HL-60/S4 treated with retinoic acid at 250 ng/mL for 4 days and 3 days (cell line): ENCODE data around the gene ADAMTSL4.

Experiments used
- in situ Hi-C: fragments of 300-500 bp; cut with MboI; formaldehyde crosslinking; loops from 2 replicates; pipeline ENCODE4 v1.7.0; 2022; ENCODE audit warnings: low sequenced_read_pairs

ADAMTSL4 gene

DNA sequence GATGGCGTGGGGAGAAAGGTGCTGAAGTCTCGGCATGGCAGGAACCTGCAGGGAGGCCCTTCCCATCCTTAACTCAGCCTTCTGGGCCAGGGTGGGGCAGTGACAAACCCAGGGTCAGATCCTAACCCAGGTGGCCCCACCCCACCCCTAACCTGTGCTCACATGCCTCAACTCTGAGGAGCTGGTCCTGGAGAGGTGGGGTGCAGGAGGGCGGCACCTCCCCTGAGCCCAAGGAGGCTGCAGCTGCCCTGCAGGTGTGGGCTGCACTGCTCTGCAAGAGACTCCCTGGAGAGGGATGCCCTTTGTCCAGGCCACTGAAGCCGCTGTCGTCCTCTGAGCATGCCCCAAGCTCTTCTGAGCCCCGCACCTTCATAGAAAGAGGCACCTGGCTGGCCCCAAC, 15.2 kb upstream of the ADAMTSL4 start:
- in situ Hi-C loops: no loop called here

DNA sequence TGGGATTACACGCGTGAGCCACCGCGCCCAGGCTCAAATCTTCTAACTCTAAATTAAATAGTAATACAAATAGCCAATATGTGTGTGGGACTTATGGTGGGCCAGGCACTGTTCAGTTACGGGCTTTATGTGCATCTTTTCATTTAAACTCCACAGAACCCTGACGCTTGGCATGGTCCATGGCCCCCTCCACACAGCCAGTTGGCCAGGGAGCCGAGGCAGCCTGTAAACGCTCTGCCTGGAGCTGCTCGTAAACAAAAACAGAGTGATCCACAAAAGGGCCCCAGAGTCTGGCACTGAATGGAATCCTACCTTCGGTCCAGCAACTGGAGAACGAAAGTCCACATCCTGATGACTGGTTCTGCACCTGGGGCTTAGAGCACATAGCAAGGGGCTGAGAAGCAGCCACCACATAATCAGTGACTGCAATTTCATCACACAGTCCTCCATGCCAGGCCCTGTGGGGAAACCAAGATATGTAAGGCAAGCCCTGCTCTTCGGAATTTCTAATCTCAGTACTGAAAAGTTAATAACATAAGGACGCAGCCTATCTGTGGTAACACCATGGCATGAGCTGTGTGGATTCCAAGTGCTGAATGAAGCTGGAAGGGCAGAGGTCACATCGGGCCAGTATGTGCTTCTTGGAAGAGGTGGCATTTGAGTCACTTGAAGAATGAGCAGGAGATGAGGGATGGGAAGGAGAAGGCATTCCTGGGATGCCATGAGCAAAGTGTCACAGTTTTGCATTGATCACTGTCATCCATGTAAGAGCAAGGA, 13.5 kb upstream of the ADAMTSL4 start:
- in situ Hi-C loops: no loop called here

DNA sequence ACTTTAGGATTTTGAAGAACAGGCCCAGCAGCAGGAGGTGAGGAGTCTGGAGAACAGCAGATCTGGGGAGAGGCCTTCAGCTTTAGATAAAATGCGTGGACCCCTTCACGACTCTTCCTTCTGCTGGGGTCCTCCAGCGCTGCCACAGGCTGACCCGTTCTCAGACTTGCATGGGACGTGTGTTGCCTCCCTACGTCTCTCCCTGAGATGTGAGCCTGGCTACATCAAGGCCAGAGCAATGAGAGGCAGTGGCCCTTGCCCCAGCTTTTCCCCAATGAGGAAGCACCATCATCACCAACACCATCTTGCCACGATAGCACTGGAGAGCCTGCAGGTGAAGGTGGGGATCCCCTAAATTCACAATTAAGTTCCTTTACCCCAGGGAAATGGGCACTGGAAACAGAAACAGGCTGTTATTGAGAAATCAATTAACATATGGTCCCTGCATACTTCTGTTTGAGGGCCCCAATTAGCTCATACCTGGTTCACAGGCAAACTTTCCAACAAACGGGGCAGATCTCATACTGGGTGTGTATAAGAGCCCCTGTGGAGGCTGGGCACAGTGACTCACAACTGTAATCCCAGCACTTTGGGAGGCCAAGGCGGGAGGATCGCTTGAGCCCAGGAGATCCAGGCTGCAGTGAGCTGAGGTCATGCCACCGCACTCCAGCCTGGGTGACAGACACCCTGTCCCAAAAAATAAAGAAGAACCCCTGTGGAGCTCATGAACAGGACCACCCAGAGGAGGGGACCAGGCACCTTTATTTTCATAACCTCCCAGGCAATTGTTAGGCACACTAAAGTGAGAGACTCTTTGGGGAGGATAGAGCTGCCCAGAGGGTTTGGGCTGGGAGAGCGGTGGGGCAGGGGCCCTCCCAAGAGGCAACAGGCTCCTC, 12.1 kb upstream of the ADAMTSL4 start:
- in situ Hi-C loops: no loop called here

DNA sequence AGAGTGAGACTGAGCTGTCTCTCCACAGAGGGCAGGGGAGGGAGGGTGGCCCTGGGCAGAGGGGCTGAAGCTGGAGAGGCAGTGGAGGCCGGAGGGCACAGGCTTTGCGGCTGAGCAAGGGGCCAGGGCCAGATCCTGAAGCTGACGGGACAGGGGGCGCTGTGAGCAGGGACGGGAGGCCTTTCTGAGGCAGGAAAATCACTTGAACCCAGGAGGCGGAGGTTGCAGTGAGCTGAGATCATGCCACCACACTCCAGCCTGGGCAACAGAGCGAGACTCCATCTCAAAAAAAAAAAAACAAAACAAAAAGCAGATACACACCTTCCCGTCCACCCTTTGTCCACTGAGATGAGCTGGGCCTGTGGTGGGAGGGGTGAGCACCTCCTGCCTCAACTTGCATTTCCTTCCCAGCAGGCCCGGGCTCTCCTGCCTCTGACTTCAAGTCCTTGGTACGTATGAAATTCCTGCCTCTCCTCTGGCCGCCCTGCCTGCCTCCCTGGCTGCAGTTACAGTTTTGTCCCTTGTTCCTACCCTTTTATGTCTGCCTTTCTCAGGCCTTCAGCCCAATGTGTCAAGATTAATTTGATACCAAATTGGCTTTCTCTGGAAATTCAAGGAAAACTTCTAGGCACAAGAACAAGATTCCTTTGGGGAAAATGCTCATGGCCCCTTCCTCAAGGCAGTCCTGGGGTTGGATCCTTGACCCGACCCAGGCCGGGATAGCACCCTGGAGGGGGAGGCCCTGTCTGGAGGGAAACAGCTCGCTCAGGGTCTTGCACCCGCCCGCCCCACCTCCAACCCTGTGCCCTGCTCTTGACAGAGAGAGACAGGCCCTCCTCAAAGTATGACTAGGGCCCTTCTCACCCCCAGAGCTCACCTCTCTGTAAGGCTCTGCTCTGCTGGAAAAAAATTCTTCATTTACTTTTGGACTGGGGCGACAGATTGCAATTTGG, 11.2 kb upstream of the ADAMTSL4 start:
- in situ Hi-C loops: no loop called here

DNA sequence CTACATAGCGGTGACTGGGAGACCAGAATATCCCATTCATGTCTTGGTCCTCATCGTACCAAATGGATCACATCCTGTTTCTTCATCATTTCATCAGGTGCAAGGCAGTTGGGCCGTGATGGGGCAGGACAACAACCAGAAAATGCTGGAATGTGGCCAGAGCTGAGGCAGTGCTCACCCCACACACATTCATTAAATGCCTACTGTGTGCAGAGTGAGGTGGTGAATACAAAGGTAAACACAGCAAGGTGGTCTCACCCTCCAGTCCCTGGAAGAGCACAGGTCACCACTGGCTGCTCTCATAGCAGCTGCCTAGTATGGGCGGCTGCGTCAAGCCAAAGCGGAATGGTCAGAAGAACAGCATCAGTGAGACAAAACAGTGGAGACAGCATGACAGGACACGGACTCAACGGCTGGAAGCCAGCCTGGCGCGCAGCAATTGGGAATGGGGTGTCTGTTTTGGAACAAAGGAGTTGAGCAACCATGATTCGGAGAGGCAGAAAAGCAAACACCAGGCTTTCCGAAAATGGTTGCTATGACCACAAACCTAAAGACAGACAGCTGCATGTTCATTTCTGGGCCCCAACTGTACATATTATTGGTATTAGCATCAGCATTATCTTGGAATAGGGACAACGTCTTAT, 5.6 kb upstream of the ADAMTSL4 start:
- in situ Hi-C loops: no loop called here

DNA sequence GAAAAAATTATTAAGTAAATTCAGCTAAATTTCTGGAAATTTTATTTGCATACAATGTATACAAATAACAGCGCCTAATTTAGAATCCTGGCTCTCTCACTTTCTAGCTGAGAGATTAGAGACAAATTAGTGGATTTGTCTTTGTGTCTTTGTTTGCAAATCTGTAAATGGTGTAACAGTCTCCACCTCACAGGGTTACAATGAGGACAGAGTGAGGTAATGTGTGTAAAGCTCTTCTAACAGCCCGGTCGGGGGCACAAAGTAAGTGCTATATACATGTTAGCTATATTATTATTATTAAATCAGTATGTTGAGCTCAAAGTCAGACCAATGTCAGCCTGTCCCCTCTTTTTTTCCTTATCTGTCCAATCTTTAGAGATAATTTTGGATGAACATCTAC, 5.0 kb upstream of the ADAMTSL4 start:
- in situ Hi-C loops: no loop called here

DNA sequence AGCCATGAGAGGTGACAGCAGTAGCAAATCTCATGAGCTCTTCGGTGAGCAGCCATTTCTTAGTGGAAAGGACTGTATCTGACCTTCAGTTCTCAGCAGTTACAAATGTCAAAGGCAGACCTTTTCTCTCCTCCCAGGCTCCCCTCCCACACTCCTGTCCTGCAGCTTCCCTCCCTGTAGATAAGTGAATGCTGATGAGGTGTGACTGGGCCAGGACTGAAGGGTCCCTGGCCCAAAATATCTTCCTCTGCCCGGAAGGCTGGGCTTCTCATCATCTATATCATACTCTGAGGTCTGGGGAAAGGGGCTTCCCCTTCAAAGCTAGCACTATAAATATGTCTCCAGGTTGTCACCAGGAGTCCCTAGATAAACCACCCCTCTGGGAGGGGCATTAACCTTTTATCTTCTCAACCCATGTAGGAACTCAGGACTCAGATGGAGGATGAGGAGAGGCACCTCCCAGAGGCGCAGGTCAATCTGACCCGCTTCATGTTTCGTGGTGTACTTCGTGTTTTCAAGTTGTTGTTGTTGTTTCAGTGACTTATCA, 3.6 kb upstream of the ADAMTSL4 start:
- in situ Hi-C loops: no loop called here

DNA sequence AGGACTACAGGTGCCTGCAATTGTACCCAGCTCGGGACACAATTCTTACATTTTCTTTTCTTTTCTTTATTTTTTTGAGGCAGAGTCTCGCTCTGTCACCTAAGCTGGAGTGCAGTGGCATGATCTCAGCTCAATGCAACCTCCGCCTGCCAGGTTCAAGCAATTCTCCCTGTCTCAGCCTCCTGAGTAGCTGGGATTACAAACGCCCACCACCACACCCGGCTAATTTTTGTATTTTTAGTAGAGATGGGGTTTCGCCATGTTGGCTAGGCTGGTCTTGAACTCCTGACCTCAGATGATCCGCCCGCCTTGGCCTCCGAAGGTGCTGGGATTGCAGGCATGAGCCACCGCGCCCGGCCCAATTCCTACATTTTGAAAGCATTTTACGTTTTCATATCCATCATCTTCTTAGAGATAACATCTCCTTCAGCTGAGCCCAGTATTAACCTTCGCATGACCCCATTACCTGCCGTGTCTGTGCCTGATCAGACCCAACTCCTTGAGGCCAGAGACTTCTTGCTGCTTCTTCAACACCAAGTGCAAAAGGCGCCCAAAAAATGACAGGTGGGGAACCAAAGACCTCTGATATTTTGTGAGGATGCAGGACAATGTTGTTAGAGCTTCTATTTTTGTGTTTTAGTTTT, 2.8 kb upstream of the ADAMTSL4 start:
- in situ Hi-C loops: no loop called here

DNA sequence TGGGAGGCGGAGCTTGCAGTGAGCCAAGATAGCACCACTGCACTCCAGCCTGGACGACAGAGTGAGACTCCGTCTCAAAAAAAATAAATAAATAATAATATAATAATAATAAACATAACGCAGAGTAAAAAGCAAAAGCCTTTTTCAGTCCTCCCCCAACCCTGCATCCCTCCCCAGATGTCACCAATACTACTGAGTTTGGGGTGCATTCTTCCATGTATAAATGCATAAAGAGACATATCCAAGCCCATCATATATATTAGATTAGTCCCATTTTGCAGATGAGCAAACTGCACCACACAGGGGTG, 930 bp upstream of the ADAMTSL4 start:
- in situ Hi-C loops: no loop called here

DNA sequence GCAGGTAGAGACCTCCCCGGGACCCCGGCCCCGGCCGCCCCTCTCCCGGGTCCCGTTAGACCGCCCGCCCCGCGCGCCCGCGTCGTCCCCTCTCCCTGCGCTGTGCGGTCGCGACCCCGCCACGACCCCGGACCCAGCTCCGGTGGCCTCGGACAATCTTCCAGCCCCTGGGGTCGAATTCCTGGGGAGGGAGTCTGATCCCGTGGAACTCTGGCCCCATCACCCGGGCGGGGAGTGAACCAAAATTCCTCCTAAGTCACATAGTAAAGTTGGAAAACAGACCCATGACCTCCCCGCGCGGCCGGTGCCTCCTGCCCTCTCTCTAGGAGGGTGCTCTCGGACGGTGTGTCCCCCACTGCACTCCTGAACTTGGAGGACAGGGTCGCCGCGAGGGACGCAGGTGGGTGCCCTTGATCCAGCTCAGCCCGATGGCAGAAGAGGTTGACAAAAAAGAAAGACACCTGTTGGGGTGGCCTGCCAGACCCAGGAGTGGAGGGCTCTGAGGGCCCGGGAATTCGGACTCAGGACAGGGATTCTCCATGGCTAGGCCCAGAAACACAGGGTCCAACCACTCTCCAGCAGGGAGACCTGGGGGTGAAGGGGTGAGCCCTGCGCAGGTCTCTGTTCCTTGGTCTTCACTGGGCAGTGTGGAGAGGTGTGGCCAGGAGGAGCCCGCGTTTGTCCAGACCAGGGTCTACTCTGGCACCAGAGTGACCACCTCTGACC, 451 bp downstream of the ADAMTSL4 start:
- in situ Hi-C loops: loop anchor here (10.0 kb wide), 1 partner anchor 295 kb away; the partner anchor contains the start of gene CA14

DNA sequence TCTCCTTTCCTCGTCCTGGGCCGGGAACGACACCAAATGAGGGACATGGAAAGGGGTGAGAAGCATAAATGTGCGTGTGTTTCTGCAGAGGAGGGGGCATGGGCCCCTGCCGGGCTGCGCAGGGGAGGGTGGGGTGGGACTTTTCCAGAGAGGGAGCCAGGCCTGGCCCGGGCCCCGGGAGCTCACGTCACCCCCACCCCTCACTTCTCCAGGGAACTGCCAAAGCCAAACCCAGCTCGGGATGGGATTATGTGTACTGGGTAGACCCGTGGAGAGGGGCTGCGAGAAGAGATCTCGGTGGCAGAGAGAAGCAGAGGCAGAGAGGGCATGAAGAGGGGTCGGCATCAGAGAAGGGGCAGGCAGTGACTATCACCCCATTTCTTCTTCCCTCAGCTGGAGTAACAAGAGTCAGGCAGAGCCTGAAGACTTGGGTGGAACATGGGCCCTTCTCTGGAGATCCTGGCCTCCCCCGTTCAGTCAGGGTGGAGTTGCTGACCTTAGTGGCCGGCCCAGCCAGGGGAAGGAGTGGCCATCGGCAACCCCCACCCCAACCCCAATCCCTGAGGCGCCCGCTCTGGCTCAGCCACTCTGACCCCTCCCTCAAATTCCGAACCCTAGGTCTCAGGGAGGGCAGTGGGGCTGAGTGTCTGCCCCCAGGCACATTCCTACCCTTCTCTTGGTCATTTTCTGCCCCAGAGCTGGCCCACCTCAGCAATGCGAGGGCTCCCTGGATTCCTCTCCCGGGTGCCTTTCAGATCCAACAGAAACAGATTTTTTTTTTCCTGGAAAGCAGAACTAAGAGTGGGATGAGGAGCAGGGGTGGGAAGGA, 1.2 kb downstream of the ADAMTSL4 start:
- in situ Hi-C loops: loop anchor here (10.0 kb wide), 1 partner anchor 296 kb away; the partner anchor contains the start of gene CA14

DNA sequence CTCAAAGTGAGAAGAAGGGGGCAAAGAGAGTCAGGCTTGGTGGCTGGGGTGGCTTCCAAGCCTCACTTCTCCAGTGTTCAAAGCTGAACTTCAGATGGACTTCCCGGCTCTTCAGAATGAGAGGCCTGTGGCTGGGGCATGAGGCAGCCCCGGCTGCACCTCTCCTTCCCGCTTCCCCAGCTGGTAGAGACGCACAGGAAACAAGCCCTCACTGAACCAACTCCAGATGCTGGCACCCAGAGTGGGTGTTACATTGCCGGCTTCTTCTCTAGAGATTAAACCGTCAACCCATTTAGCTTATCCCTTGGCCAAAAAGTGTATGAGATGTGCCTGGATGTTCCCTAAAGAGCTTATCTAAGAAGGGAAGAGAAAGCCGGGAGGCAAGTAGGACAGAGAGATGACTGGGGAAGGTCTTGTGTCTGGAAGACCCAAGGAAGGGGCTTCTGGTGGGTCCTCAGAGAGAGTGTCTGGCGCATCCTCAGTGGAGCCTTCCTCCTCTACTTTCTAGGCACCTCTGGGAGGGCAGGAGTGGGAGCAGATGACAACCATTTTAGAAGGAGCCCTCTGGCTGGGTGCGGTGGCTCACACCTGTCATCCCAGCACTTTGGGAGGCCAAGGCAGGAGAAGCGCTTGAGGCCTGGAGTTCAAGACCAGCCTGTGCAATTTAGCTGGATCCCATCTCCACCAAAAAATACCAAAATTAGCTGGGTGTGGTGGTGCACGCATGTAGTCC, 2.0 kb downstream of the ADAMTSL4 start:
- in situ Hi-C loops: loop anchor here (10.0 kb wide), 1 partner anchor 296 kb away; the partner anchor contains the start of gene CA14

DNA sequence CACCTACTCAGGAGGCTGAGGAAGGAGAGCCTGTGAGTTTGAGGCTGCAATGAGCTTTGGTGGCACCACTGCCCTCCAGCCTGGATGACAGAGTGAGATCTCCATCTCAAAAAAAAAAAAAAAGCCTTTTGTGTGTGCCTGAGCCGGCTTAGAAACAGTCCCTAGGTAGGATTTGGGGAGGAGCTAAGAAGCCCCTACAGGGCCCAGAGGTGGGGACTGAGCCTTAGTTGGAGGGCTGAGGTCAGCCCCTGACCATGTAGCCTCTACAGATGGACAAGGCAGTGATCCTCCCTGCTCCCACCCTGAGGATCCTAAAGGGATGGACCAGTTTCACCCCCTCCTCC, 2.5 kb downstream of the ADAMTSL4 start:
- in situ Hi-C loops: loop anchor here (10.0 kb wide), 1 partner anchor 297 kb away; the partner anchor contains the start of gene CA14

DNA sequence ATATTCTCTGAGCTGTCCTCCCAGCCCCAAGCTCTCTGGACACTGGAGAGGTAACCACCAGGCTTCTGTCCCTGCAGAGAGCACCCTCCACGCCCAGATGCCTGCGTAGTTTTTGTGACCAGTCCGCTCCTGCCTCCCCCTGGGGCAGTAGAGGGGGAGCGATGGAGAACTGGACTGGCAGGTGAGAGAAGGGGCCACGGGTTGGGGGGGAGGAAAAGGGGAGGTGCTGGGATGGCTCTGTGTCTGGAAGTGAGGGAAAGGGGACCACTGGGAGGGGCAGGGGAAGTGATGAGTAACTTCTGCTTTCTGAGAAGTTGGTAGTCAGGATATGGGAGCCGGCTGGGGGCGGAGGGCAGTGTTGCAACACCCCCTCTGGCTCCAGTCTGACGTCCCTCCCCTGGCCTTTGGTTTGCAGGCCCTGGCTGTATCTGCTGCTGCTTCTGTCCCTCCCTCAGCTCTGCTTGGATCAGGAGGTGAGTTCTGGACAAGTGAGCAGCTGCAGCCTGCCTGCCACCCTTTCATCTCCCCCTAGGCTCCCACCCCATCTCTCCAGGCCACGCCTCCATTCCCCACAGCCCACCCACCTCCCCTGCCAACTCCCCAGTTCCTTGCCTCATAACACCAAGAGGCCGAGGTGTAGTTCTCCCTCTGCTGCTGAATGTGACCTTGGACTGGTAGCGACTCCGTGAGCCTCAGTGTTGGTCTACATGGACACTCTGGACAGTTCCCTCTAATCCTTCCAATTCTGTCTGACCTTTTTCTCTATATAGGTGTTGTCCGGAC, 3.1 kb downstream of the ADAMTSL4 start:
- in situ Hi-C loops: loop anchor here (10.0 kb wide), 1 partner anchor 298 kb away; the partner anchor contains the start of gene CA14

DNA sequence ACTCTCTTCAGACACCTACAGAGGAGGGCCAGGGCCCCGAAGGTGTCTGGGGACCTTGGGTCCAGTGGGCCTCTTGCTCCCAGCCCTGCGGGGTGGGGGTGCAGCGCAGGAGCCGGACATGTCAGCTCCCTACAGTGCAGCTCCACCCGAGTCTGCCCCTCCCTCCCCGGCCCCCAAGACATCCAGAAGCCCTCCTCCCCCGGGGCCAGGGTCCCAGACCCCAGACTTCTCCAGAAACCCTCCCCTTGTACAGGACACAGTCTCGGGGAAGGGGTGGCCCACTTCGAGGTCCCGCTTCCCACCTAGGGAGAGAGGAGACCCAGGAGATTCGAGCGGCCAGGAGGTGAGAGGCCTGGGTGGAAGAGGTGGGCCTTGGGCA, 3.7 kb downstream of the ADAMTSL4 start:
- in situ Hi-C loops: loop anchor here (10.0 kb wide), 1 partner anchor 298 kb away; the partner anchor contains the start of gene CA14

DNA sequence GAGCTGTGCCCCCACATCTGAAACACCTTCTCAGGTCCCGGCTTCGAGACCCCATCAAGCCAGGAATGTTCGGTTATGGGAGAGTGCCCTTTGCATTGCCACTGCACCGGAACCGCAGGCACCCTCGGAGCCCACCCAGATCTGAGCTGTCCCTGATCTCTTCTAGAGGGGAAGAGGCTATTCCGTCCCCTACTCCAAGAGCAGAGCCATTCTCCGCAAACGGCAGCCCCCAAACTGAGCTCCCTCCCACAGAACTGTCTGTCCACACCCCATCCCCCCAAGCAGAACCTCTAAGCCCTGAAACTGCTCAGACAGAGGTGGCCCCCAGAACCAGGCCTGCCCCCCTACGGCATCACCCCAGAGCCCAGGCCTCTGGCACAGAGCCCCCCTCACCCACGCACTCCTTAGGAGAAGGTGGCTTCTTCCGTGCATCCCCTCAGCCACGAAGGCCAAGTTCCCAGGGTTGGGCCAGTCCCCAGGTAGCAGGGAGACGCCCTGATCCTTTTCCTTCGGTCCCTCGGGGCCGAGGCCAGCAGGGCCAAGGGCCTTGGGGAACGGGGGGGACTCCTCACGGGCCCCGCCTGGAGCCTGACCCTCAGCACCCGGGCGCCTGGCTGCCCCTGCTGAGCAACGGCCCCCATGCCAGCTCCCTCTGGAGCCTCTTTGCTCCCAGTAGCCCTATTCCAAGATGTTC, 4.3 kb downstream of the ADAMTSL4 start:
- in situ Hi-C loops: loop anchor here (10.0 kb wide), 1 partner anchor 299 kb away; the partner anchor contains the start of gene CA14
